HL-60 (cell line): ENCODE data around the gene TMC3.
"Not testable (repeated sequence)": the region's sequence is repeated elsewhere in the genome, so short reads cannot be mapped to it uniquely, and the experiment has no call there.

Experiments
- DNase-seq, 2 experiments: peaks; one replicate each; pipeline ENCODE4 v3.0.0-alpha.2; 2010 to 2020; ENCODE audit warnings: low read depth in 1 of 2, low spot score in 1 of 2
- H3K27ac ChIP-seq: fragments of 250-450 bp; sonication (Bioruptor Pico); replicated peaks from 2 replicates; pipeline ENCODE4 v1.5.1; 2020; ENCODE audit warnings: mild to moderate bottlenecking, moderate library complexity
- H3K27me3 ChIP-seq: fragments of 250-450 bp; sonication (Bioruptor Pico); 2 replicates; pipeline ENCODE4 v1.5.1; 2021; ENCODE audit warnings: mild to moderate bottlenecking, moderate library complexity; ENCODE audit not compliant: insufficient read depth, poor library complexity, severe bottlenecking
- H3K4me3 ChIP-seq: replicated peaks from 2 replicates; pipeline ENCODE4 v1.5.1; 2011; ENCODE audit warnings: mild to moderate bottlenecking, control low read depth, low read length; ENCODE audit not compliant: insufficient read depth
- CTCF ChIP-seq: IDR thresholded peaks from one replicate; pipeline ENCODE4 v1.5.1; 2011; ENCODE audit warnings: low read length, control low read depth, inconsistent platforms; ENCODE audit not compliant: insufficient read depth
- GABPA ChIP-seq: IDR thresholded peaks from 2 replicates; pipeline ENCODE4 v1.6.1; 2012; ENCODE audit warnings: low read depth
- POLR2AphosphoS5 ChIP-seq: IDR thresholded peaks from 2 replicates; pipeline ENCODE4 v1.6.1; 2012; ENCODE audit warnings: low read depth
- REST ChIP-seq: IDR thresholded peaks from 2 replicates; pipeline ENCODE4 v1.6.1; 2012; ENCODE audit warnings: low read depth; ENCODE audit not compliant: insufficient replicate concordance
- SPI1 ChIP-seq: IDR thresholded peaks from 2 replicates; pipeline ENCODE4 v1.6.1; 2012; ENCODE audit warnings: low read depth, mild to moderate bottlenecking, borderline replicate concordance

TMC3 gene

GRCh38 chr15:81418891-81419290, 44.9 kb upstream of the TMC3 start:
- TF ChIP-seq SPI1 (no peak), REST (no peak)
- DNase-seq: no peak
- no peak overlapping the region for H3K27ac ChIP-seq
- H3K4me3 ChIP-seq: no peak overlapping the region
- H3K27me3 ChIP-seq: no peaks in the 10 kb centered on the region

- H3K4me3 ChIP-seq: no peak overlapping the region
- DNase-seq: no peak
- TF ChIP-seq GABPA: no peak
- no peak for TF ChIP-seq CTCF
- no peak for TF ChIP-seq POLR2AphosphoS5
- no peak for TF ChIP-seq SPI1
- no peak for TF ChIP-seq REST
- H3K27me3 ChIP-seq: no peaks in the 10 kb centered on the region
- no peak overlapping the region for H3K27ac ChIP-seq
Measured at GRCh38 chr15:81418444-81418843, 44.4 kb upstream of the TMC3 start.

GRCh38 chr15:81414274-81414968, 40.4 kb upstream of the TMC3 start:
- peak in 1 of 2 experiments; percentile 83 for DNase-seq
- peak overlapping the region; percentile 72 for H3K27ac ChIP-seq
- TF ChIP-seq POLR2AphosphoS5: peak; percentile 81
- not testable (repeated sequence) for H3K4me3 ChIP-seq, H3K27me3 ChIP-seq

GRCh38 chr15:81413851-81414250, 39.8 kb upstream of the TMC3 start:
- TF ChIP-seq POLR2AphosphoS5: no peak
- TF ChIP-seq SPI1: no peak
- no peak for TF ChIP-seq REST
- TF ChIP-seq CTCF: no peak
- TF ChIP-seq GABPA: no peak
- H3K27ac ChIP-seq: peak overlapping the region; percentile 72; the same call in 1 of the 2 replicates
- H3K27me3 ChIP-seq: no peaks in the 10 kb centered on the region
- H3K4me3 ChIP-seq: no peak overlapping the region
- no peak for DNase-seq
